Measurements from ENCODE around the gene IP6K2. TPM values are rescaled to one million over a fixed set of nuclear protein-coding genes. Genes with fewer than 3 reads are reported as not detected.

Gene IP6K2
- total RNA-seq, 2 donors from 2014 or later = 43.4 to 51.1 TPM

Other genes with a start within 250 kb of the IP6K2 start
- gene SHISA5, start 213.0 kb downstream of the IP6K2 start, total RNA-seq = 100 to 1,000 TPM; 112 to 113 TPM
- 100 to 1,000 TPM in 1 of 2 donors, 10 to 100 TPM in 1; 52.5 to 277 TPM for gene PFKFB4, start 160.4 kb downstream of the IP6K2 start, total RNA-seq
- gene UCN2, start 153.4 kb downstream of the IP6K2 start, total RNA-seq = under 1 TPM in 1 of 2 donors, not detected in 1; 0.34 TPM
- 1 to 10 TPM; 6.1 to 6.3 TPM for gene COL7A1, start 121.9 kb downstream of the IP6K2 start, total RNA-seq
- gene UQCRC1, start 107.6 kb downstream of the IP6K2 start, total RNA-seq = 100 to 1,000 TPM; 177 to 269 TPM
- 1 to 10 TPM; 1.0 to 1.1 TPM for gene TMEM89, start 95.5 kb downstream of the IP6K2 start, total RNA-seq
- gene SLC26A6, start 81.8 kb downstream of the IP6K2 start, total RNA-seq = 10 to 100 TPM; 34.9 to 37.6 TPM
- 10 to 100 TPM; 20.3 to 27.1 TPM for gene CELSR3, start 54.3 kb downstream of the IP6K2 start, total RNA-seq
- gene NCKIPSD, start 31.3 kb downstream of the IP6K2 start, total RNA-seq = 100 to 1,000 TPM in 1 of 2 donors, 10 to 100 TPM in 1; 58.0 to 110 TPM
- gene PRKAR2A, start 130.7 kb upstream of the IP6K2 start, total RNA-seq = 10 to 100 TPM; 23.1 to 44.5 TPM
- 10 to 100 TPM; 13.4 to 33.7 TPM for gene SLC25A20, start 181.7 kb upstream of the IP6K2 start, total RNA-seq
- gene ARIH2, start 201.6 kb upstream of the IP6K2 start, total RNA-seq = 100 to 1,000 TPM; 107 to 158 TPM